ENCODE measurements around the gene POU3F1. TPM values are rescaled to one million over a fixed set of nuclear protein-coding genes. Genes with fewer than 3 reads are reported as not detected.

Gene POU3F1
- total RNA-seq, 1 donor from 2014 or later: 16.5 TPM

DNA sequence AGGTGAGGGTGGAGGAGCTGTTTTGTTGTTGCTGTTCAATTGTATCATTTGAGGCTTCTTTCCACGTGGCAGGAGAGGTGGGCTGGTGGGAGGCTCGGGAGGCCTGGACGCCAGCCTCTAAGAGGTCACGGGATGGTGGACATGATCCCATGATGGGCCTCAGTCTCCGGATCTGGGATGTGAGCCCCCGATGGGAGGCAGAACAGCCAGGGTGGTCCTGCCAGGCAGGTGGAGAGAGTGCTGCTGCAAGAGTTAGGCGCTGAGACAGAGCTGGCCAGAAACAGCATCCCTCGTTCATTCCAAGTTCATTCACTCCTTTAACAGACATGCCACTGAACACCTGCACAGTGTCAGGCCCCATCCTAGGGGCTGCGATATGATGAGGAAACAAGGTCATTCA is 41.1 kb upstream of the POU3F1 start:
- no peaks in the 10 kb centered on the region for H3K9me3 Mint-ChIP-seq
- Histone ChIP-seq H3F3A (ENCODE audit: low read depth) (peaks cover 38% of the 10 kb centered on the region), H3K4me1 (peaks cover 51% of the 10 kb centered on the region), H3K9me3 (ENCODE audit: low read depth) (no peaks in the 10 kb centered on the region), H3K4me2 (peak overlapping the region; percentile 11), H3K79me2 (ENCODE audit: low read depth) (peaks cover 8% of the 10 kb centered on the region), H3K27me3 (no peaks in the 10 kb centered on the region), H3K27ac (no peak overlapping the region), H3K4me3 (no peak overlapping the region), H4K20me1 (ENCODE audit: low read depth) (peaks cover 66% of the 10 kb centered on the region), H2AFZ (replicated peaks) (no peak overlapping the region), H3K36me3 (no peaks in the 10 kb centered on the region), H3K9ac (no peak overlapping the region)
- H3K36me3 Mint-ChIP-seq: no peaks in the 10 kb centered on the region
- peak overlapping the region; percentile 1 for H3K4me3 Mint-ChIP-seq
- H3K27me3 Mint-ChIP-seq (ENCODE audit: insufficient read depth, low read depth): peaks cover 7% of the 10 kb centered on the region
- H3K27ac Mint-ChIP-seq: peak overlapping the region; percentile 2
- H3K4me1 Mint-ChIP-seq: peaks cover 64% of the 10 kb centered on the region
- no peak for DNase-seq (ENCODE audit: low spot score)
- TF ChIP-seq EZH2 (IDR thresholded peaks at IDR 0.05) (no peak), EZH2phosphoT487 (IDR thresholded peaks at IDR 0.05) (no peak)
- TF ChIP-seq, protein P1, sequence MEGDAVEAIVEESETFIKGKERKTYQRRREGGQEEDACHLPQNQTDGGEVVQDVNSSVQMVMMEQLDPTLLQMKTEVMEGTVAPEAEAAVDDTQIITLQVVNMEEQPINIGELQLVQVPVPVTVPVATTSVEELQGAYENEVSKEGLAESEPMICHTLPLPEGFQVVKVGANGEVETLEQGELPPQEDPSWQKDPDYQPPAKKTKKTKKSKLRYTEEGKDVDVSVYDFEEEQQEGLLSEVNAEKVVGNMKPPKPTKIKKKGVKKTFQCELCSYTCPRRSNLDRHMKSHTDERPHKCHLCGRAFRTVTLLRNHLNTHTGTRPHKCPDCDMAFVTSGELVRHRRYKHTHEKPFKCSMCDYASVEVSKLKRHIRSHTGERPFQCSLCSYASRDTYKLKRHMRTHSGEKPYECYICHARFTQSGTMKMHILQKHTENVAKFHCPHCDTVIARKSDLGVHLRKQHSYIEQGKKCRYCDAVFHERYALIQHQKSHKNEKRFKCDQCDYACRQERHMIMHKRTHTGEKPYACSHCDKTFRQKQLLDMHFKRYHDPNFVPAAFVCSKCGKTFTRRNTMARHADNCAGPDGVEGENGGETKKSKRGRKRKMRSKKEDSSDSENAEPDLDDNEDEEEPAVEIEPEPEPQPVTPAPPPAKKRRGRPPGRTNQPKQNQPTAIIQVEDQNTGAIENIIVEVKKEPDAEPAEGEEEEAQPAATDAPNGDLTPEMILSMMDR (IDR thresholded peaks at IDR 0.05): no peak

DNA sequence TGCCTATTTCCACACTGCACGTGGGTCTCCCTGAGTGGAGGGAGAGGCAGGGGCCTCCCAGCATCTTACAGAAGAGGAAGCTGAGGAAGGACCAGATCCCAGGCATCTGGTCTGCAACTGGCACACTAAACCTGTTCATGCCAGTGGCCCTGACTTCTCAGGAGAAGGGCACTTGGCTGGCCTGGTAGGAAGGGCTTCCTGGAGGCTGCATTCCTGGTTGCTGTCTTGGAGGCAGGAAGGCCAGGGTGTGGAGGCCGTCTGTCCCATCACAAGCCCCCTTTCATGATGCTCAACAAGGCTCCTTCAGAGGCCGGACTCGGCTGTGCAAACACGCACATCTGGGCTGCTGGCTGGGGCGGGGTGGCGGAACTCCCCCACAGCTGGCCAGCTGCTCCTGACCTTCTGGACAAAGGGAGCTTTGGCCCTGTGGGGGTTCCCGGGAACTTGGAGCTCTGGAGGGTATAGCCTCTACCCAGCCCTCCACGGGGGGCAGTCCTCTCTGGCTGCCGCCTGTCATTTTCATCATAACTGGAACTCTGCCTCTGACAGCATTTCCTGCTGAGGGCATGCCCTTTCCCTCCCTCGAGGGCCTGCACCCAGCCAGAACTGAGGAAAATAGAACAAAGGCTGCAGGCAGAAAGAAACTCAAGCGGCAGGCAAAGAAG is 39.2 kb upstream of the POU3F1 start:
- H3K36me3 Mint-ChIP-seq: no peaks in the 10 kb centered on the region
- no peaks in the 10 kb centered on the region for H3K9me3 Mint-ChIP-seq
- H3K4me1 Mint-ChIP-seq: peaks cover 52% of the 10 kb centered on the region
- TF ChIP-seq EZH2 (IDR thresholded peaks at IDR 0.05): no peak
- TF ChIP-seq, protein P1 (IDR thresholded peaks at IDR 0.05): no peak
- no peak for TF ChIP-seq EZH2phosphoT487 (IDR thresholded peaks at IDR 0.05)
- Histone ChIP-seq H3K27ac (no peak overlapping the region), H3K4me1 (peaks cover 37% of the 10 kb centered on the region), H2AFZ (replicated peaks) (no peak overlapping the region), H3F3A (ENCODE audit: low read depth) (peaks cover 35% of the 10 kb centered on the region), H3K27me3 (no peaks in the 10 kb centered on the region), H3K9ac (no peak overlapping the region), H3K79me2 (ENCODE audit: low read depth) (peaks cover 8% of the 10 kb centered on the region), H3K4me2 (peak overlapping the region; percentile 27), H4K20me1 (ENCODE audit: low read depth) (peaks cover 62% of the 10 kb centered on the region), H3K36me3 (no peaks in the 10 kb centered on the region), H3K4me3 (no peak overlapping the region), H3K9me3 (ENCODE audit: low read depth) (no peaks in the 10 kb centered on the region)
- peak; percentile 49 for DNase-seq (ENCODE audit: low spot score)
- H3K27ac Mint-ChIP-seq: no peak overlapping the region
- peak overlapping the region; percentile 24 for H3K4me3 Mint-ChIP-seq
- peaks cover 8% of the 10 kb centered on the region for H3K27me3 Mint-ChIP-seq (ENCODE audit: insufficient read depth, low read depth)

DNA sequence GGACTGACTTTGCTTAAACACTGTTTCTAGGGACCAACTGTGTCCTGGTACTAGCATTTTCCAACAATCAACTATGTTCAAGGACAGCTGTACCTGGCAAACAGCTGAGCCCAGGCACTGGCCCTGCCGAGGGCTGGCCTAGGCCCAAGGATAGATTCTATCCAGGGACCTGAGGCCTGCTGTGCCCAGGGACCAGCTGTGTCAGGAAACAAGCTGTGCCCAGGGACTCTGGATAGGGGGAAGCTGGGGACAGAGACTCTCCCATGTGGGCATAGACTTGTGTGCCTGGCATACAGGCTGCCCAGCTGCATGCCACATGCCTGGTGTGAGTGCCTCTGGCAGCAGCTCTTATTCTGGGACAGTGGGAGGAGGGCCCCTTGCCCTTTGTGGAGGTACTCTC is 38.1 kb upstream of the POU3F1 start:
- no peaks in the 10 kb centered on the region for H3K9me3 Mint-ChIP-seq
- Histone ChIP-seq H3K4me2 (no peak overlapping the region), H4K20me1 (ENCODE audit: low read depth) (peaks cover 62% of the 10 kb centered on the region), H2AFZ (replicated peaks) (no peak overlapping the region), H3K79me2 (ENCODE audit: low read depth) (peaks cover 8% of the 10 kb centered on the region), H3K4me3 (no peak overlapping the region), H3F3A (ENCODE audit: low read depth) (peaks cover 33% of the 10 kb centered on the region), H3K4me1 (peaks cover 37% of the 10 kb centered on the region), H3K9ac (no peak overlapping the region), H3K9me3 (ENCODE audit: low read depth) (no peaks in the 10 kb centered on the region), H3K27me3 (no peaks in the 10 kb centered on the region), H3K36me3 (no peaks in the 10 kb centered on the region), H3K27ac (no peak overlapping the region)
- H3K27ac Mint-ChIP-seq: no peak overlapping the region
- H3K36me3 Mint-ChIP-seq: no peaks in the 10 kb centered on the region
- H3K4me3 Mint-ChIP-seq: no peak overlapping the region
- peaks cover 47% of the 10 kb centered on the region for H3K4me1 Mint-ChIP-seq
- no peak for TF ChIP-seq EZH2 (IDR thresholded peaks at IDR 0.05)
- TF ChIP-seq EZH2phosphoT487 (IDR thresholded peaks at IDR 0.05): no peak
- TF ChIP-seq, protein P1 (IDR thresholded peaks at IDR 0.05): no peak
- peaks cover 9% of the 10 kb centered on the region for H3K27me3 Mint-ChIP-seq (ENCODE audit: insufficient read depth, low read depth)
- DNase-seq (ENCODE audit: low spot score): no peak

All from neural progenitor cell (in vitro differentiated cells).